ENCODE data around the gene TMEM50A.

DNA sequence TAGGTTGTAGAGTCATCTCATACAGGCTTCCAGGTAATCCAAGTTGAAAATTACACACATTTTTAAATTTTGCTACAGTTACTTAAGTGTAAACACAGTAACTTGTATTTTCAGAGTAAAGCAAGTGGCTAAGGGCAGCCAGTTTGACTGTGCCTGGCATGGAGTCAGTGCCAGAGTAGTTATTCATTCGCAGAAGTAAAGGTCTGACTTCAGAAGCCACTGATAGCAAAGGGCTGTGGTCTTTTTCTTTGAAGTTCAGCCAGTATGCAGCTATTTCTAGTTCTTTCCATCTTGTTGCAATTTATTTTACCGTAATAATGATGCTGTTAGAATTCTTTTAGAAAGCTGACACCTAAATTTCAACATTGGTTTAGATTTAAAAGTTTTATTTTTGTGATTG, 9.4 kb downstream of the TMEM50A start:
- no peak for TF ChIP-seq CTCF (IDR thresholded peaks at IDR 0.05)
- TF ChIP-seq POLR2A (IDR thresholded peaks at IDR 0.05), result no peak

Measured in right lobe of liver (tissue), 4 donors.